GM12873 (cell line): ENCODE data around the gene FBXO22.

ENCODE experiments used
- TF ChIP-seq, protein P1 (sequence below): IDR thresholded peaks from 2 replicates; pipeline ENCODE4 v1.5.1; 2012; ENCODE audit warnings: low read depth, mild to moderate bottlenecking, moderate library complexity, low read length, control low read depth; ENCODE audit not compliant: insufficient read depth; ENCODE audit errors: missing control alignments

The FBXO22 gene

GRCh38 chr15:75868019-75868418 is 35.7 kb upstream of the FBXO22 start:
- TF ChIP-seq, protein P1, sequence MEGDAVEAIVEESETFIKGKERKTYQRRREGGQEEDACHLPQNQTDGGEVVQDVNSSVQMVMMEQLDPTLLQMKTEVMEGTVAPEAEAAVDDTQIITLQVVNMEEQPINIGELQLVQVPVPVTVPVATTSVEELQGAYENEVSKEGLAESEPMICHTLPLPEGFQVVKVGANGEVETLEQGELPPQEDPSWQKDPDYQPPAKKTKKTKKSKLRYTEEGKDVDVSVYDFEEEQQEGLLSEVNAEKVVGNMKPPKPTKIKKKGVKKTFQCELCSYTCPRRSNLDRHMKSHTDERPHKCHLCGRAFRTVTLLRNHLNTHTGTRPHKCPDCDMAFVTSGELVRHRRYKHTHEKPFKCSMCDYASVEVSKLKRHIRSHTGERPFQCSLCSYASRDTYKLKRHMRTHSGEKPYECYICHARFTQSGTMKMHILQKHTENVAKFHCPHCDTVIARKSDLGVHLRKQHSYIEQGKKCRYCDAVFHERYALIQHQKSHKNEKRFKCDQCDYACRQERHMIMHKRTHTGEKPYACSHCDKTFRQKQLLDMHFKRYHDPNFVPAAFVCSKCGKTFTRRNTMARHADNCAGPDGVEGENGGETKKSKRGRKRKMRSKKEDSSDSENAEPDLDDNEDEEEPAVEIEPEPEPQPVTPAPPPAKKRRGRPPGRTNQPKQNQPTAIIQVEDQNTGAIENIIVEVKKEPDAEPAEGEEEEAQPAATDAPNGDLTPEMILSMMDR, result no peak

DNA sequence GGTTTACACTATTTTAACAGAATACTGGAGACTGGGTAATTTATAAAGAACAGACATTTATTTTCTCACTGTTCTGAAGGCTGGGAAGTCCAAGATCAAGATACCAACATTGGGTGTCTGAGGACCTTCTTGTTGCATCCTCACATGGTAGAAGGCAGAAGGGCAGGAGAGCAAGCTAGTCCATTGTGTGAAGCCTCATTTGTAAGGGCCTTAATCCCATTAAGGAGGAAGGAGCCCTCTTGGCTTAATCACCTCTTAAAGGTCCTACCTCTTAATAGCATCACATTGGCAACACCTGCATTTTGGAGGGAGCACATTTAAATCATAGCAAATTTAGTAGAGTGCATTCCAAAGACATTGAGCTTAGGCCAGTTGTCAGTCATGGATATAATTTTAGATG is 34.2 kb upstream of the FBXO22 start:
- TF ChIP-seq, protein P1, result no peak

DNA sequence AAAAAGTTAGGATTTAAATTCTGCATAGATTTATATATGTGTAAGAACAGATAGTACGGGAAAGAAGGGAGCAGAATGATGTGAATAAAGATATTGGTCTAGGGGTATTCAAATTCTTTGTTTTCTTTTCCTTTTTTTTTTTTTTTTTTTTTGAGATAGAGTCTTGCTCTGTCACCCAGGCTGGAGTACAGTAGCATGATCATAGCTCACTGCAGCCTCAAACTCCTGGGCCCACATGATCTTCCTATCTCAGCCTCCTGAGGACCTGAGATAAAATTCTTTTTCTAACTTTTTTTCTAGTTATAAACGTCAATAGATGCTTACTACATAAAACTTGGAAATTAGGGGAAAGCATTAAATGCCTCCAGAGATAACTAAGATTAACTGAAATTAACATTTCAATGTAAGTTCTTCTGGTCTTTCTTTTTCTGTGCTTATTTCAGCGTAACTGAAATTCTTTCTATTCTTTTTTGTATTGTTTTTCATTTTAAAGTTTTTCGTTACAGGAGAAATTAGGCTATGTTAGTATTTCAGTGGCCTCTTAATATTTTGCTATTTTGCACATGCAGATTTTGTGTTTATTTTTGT is 31.2 kb upstream of the FBXO22 start:
- TF ChIP-seq, protein P1, result no peak

- TF ChIP-seq, protein P1, result no peak
Observed at GRCh38 chr15:75884041-75884440, 19.6 kb upstream of the FBXO22 start.

GRCh38 chr15:75887178-75887577 is 16.5 kb upstream of the FBXO22 start:
- TF ChIP-seq, protein P1, result no peak

GRCh38 chr15:75891895-75892294 is 11.8 kb upstream of the FBXO22 start:
- TF ChIP-seq, protein P1, result no peak

DNA sequence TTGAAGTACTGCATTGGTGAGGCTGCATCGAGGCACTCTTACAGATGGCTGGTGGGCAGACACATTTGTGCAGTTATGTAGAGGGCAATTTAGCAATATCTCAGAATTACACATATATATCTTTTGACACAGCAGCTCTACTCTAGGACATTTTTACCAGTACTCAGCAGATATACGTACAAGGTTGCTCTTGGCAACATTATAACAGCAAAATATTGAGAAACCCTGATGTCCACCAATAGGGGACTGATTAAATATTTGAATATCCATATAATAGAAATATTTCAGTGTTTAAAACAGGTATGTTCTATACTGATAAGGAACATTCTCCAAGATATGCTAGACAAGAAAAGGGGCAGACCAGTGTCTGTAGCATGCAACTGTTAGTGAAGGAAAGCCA is 7.9 kb upstream of the FBXO22 start:
- TF ChIP-seq, protein P1, result no peak
